ENCODE measurements around the gene KIF13A.

DNA sequence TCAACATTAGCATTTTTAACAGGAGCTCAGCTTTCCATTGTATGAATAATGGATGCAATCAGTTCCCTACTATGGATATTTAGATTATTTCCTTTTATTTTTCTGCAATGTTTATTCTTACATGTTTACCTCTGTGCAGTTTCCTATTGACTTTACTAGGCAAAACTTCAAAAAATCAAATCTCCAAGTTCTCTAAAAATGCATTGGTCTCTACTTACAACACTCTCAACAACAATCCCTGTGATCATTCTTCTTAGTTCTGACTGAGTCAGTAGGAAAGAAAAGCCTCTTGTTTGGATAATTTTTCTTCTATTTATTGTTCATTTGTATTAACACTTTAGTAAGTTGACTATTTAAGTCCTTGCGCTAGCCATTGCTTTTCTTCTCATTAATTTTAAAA, 126.1 kb downstream of the KIF13A start:
- TF ChIP-seq CTCF (conservative IDR thresholded peaks at IDR 0.05; ENCODE audit: low read depth, low read length): no peak
- no peak for TF ChIP-seq EZH2 (IDR thresholded peaks at IDR 0.05; ENCODE audit: borderline replicate concordance, low read depth, low read length, poor library complexity, severe bottlenecking)

Measured in A673 (cell line).